Measurements from ENCODE around the gene SLC7A1. TPM values are rescaled to one million over a fixed set of nuclear protein-coding genes. Genes with fewer than 3 reads are reported as not detected.

The SLC7A1 gene
- total and polyA plus RNA-seq, 12 donors: 3.8 to 29.2 (median 17.4) TPM

DNA sequence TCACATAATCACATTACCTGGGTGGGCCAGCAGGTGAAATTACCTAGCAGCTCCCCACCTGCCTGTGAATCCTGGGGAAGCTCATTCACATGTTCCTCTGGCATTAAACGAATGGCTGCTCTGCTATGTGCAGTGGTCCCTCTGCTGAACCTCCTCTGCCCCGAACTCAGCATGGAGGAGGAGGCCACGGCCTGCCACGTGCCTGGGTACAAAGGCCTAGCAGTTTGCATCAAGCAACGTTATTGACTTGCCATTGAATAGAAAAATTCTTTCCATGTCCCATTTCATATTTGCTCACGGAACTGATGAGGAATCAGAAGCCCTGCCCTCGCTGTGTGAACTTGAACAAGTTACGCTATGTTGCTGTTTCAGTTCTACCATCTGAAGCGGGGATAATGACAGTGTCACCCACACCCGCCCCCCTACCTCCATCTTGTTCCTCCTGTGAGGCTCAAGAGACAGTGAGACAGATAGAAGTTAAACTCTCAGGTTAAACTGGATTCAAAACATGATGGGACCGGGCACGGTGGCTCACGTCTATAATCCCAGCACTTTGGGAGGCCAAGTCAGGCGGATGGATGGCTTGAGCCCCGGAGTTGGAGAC, 25.3 kb downstream of the SLC7A1 start:
- intact Hi-C loops (cut with DNase I): no loop called here
- Histone ChIP-seq H3K27ac (no peak overlapping the region), H3K4me1 (peaks cover 0 to 23% (median 10%) of the 10 kb centered on the region in 9 donors), H3K27me3 (no peaks in the 10 kb centered on the region), H3K36me3 (no peaks in the 10 kb centered on the region), H3K4me3 (no peak overlapping the region), H3K9me3 (no peaks in the 10 kb centered on the region)
- TF ChIP-seq, protein P1, sequence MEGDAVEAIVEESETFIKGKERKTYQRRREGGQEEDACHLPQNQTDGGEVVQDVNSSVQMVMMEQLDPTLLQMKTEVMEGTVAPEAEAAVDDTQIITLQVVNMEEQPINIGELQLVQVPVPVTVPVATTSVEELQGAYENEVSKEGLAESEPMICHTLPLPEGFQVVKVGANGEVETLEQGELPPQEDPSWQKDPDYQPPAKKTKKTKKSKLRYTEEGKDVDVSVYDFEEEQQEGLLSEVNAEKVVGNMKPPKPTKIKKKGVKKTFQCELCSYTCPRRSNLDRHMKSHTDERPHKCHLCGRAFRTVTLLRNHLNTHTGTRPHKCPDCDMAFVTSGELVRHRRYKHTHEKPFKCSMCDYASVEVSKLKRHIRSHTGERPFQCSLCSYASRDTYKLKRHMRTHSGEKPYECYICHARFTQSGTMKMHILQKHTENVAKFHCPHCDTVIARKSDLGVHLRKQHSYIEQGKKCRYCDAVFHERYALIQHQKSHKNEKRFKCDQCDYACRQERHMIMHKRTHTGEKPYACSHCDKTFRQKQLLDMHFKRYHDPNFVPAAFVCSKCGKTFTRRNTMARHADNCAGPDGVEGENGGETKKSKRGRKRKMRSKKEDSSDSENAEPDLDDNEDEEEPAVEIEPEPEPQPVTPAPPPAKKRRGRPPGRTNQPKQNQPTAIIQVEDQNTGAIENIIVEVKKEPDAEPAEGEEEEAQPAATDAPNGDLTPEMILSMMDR (IDR thresholded peaks at IDR 0.05): no peak
- no peak for DNase-seq
- ATAC-seq: no peak
- WGBS, 2 donors: 94 to 96% methylated on average over 15 of the region's 15 CpGs

DNA sequence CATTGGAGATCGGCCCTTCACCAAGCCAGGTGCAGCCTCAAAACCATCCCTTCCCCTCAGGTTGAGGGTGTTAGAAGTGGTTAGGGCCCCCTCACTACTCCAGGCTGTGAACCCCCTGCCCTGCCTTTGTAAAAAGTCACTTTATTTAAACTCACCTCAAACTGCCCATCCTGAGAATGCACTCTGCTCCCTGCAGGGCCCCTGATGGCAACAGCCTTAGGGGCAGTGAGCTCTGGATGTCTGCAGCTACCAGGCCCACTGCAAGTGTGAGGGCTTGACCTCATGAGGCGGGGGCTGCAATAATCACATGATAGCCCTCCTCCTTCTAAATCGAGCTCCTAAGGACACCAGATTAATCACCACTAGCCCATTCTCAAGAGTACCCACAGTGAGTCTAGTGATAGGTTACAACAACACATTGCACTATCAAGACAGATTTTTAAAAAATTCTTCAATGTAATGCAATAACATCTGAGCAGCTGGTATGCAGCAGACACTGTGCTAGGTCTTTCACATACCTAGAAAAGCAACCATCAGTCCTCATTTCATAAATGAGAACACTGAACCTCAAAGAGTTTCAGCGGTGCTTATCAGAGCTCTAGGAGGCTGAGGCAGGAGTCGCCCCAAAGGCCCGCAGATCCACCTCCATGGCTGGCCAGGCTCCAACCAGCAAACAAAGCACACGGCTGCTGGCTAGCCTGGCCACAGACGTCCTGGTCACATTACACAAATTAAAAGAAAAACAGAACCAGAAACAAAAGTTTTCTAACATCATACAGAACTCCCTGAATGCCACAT, 26.0 kb downstream of the SLC7A1 start:
- TF ChIP-seq, protein P1 (IDR thresholded peaks at IDR 0.05): no peak
- H3K27ac ChIP-seq: no peak overlapping the region
- H3K4me3 ChIP-seq: no peak overlapping the region
- H3K4me1 ChIP-seq: peaks cover 0 to 30% (median 14%) of the 10 kb centered on the region in 9 donors
- H3K36me3 ChIP-seq: no peaks in the 10 kb centered on the region
- intact Hi-C loops (cut with DNase I): no loop called here
- 65 to 71% methylated on average over 8 of the region's 8 CpGs for WGBS, 2 donors
- DNase-seq (no peak), ATAC-seq (no peak)
- H3K27me3 ChIP-seq: no peaks in the 10 kb centered on the region
- H3K9me3 ChIP-seq: no peaks in the 10 kb centered on the region

DNA sequence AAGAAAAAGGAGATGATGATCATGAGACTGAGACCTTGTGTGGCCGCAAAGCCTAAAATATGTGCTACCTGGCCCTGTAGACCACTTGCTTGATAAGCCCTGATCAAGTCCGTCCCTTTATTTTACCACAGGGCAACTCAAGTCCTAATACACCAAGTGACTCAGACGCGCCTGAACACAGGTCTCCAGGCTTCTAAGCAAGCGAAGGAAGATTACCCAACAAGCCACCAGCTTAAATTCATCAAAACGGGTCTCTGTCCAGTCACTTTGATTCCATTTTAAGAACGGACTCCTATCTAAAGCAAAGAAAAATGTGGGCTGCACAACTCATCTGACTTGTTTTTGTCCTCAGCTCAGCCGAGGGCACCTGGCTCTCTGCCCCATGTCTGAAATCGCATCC, 26.8 kb downstream of the SLC7A1 start:
- peaks cover 0 to 35% (median 17%) of the 10 kb centered on the region in 9 donors for H3K4me1 ChIP-seq
- H3K9me3 ChIP-seq: no peaks in the 10 kb centered on the region
- intact Hi-C loops (cut with DNase I): no loop called here
- WGBS, 2 donors: 90 to 92% methylated on average over 9 of the region's 9 CpGs
- no peak overlapping the region for H3K27ac ChIP-seq
- TF ChIP-seq, protein P1 (IDR thresholded peaks at IDR 0.05): no peak
- no peaks in the 10 kb centered on the region for H3K27me3 ChIP-seq
- no peak overlapping the region for H3K4me3 ChIP-seq
- ATAC-seq (no peak), DNase-seq (no peak)
- H3K36me3 ChIP-seq: no peaks in the 10 kb centered on the region

DNA sequence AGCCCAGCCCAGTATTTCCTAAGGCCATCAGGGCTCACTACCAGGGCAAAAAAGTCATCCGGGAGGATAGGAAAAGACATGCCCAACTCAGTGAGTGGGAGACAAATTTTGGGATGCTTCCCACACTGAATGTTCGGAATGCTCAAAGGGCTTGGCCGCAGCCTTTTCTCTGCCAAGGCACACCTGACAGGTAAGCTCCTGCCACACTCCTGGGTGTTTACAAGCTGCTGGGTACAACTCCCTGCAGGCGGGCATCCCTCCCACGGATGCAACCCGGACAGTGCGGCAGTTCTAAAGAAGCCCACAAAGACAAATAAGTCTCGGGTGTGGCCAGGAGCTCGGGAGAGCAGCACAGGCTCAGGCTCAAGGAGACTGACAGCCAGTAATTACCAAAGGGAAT, 28.1 kb downstream of the SLC7A1 start:
- Histone ChIP-seq H3K36me3 (no peaks in the 10 kb centered on the region), H3K27me3 (no peaks in the 10 kb centered on the region), H3K4me3 (no peak overlapping the region), H3K27ac (no peak overlapping the region), H3K4me1 (peaks cover 0 to 22% (median 9%) of the 10 kb centered on the region in 9 donors), H3K9me3 (no peaks in the 10 kb centered on the region)
- intact Hi-C loops (cut with DNase I): no loop called here
- WGBS, 2 donors: 88 to 92% methylated on average over 9 of the region's 9 CpGs
- no peak for ATAC-seq
- no peak for DNase-seq
- TF ChIP-seq, protein P1 (IDR thresholded peaks at IDR 0.05): no peak
